NCI-H345 (cell line): ENCODE results near the gene STYXL1.

Experiments used
- DNase-seq: peaks from one replicate; lab custom pipeline; 2025; lab: John Stamatoyannopoulos, UW

The STYXL1 gene

GRCh38 chr7:75992083-75992755, 55.6 kb downstream of the STYXL1 start:
- DNase-seq: no peak

GRCh38 chr7:75991531-75992082, 56.2 kb downstream of the STYXL1 start:
- no peak for DNase-seq

DNA sequence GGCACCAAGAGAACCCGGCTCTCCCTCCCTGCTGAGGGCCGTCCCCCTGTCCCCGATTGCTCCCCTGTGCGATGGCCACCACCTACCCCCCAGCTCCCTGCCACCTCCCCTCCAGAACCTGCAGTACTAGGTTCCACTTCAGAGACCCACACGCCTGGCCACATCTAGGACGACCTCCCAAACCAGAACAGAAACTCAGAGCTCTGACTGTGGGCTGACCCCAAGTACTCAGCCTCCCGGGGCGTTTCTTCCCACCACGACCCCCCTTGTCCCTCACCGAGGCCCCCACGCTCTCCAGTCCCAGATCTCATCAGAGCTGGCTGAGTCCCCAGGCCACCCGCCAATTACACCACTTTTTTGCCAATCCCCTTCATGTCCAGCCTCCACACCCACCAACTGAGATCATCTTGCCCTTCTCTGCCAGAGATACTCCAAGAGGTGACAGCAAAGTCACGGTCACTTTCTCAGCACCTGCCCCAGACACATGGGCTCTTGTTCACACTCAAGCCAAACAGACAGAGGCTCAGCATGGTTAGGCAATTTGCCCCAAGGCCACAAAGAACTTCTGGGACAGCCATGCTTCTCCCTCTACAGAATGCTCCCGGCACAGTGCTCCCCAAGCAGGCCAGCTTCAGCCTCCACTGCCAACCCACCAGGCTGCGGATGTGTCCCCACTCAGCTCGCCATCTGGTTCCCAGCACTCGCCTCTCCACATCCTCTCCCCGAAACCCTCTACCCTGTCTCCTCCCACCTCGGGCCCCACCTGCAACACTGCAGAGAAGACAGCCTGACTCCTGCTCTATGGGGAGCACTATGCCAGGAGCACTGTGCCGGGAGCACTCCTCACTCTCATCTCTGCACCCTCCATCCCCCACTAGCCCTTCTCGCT, 58.1 kb downstream of the STYXL1 start:
- DNase-seq: no peak

DNA sequence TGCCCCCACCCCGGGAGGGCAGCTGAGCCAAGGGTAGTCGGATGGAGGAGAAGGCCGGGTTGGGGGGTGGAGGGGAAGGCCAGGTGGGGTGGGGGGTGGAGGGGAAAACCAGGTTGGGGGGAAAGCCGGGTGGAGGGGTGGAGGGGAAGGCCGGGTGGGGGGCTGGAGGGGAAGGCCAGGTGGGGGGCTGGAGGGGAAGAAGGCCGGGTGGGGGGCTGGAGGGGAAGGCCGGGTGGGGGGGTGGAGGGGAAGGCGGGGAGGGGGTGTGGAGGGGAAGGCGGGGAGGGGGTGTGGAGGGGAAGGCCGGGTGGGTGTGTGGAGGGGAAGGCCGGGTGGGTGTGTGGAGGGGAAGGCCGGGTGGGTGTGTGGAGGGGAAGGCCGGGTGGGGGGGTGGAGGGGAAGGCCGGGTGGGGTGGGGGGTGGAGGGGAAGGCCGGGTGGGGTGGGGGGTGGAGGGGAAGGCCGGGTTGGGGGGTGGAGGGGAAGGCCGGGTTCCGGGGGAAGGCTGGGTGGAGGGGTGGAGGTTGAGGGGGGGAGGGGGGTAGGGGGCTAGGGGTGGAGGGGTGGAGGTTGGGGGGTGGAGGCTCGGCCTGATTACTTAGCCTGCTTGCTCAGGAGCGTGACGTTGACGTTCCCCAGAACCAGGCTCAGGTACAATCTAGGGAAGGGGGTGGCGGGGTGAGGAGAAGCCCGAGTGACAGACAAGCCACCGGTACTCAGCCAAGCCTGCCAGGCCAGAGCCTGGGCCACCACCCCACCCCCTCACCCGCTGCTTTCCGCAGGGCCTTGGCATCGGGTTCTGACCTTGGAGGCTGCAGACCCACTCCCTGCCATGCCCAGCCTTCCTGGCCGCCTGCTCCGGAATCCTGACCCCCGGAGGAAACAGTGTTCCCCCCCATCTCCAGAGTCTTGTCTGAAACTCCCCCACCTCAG, 59.0 kb downstream of the STYXL1 start:
- no peak for DNase-seq

GRCh38 chr7:75987805-75988567, 59.8 kb downstream of the STYXL1 start:
- DNase-seq: no peak

- DNase-seq: no peak
These were observed 60.6 kb downstream of the STYXL1 start for GRCh38 chr7:75987026-75987804.

DNA sequence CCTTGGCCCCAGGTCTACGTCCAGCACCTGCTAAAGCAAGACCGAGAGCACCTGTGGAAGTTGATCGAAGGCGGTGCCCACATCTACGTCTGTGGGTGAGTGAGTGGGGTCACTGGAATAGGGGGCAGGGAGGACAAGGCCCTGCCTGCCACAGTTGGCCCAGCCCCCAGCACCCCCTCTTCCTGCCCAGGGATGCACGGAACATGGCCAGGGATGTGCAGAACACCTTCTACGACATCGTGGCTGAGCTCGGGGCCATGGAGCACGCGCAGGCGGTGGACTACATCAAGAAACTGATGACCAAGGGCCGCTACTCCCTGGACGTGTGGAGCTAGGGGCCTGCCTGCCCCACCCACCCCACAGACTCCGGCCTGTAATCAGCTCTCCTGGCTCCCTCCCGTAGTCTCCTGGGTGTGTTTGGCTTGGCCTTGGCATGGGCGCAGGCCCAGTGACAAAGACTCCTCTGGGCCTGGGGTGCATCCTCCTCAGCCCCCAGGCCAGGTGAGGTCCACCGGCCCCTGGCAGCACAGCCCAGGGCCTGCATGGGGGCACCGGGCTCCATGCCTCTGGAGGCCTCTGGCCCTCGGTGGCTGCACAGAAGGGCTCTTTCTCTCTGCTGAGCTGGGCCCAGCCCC, 61.5 kb downstream of the STYXL1 start:
- DNase-seq: no peak

DNA sequence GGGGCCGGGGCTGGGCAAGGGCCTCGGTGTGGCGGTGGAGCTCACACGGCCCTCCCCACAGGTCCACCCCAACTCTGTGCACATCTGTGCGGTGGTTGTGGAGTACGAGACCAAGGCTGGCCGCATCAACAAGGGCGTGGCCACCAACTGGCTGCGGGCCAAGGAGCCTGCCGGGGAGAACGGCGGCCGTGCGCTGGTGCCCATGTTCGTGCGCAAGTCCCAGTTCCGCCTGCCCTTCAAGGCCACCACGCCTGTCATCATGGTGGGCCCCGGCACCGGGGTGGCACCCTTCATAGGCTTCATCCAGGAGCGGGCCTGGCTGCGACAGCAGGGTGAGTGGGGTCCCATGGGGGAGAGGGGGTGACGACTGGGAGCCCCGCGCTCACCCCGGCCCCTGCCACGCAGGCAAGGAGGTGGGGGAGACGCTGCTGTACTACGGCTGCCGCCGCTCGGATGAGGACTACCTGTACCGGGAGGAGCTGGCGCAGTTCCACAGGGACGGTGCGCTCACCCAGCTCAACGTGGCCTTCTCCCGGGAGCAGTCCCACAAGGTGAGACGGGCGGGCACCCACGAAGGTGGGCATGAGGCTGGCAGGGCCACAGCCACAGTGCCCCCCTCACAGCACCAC, 62.2 kb downstream of the STYXL1 start:
- DNase-seq: no peak

GRCh38 chr7:75985009-75985517, 62.7 kb downstream of the STYXL1 start:
- no peak for DNase-seq

- no peak for DNase-seq
These were observed 63.4 kb downstream of the STYXL1 start for GRCh38 chr7:75984130-75985008.

DNA sequence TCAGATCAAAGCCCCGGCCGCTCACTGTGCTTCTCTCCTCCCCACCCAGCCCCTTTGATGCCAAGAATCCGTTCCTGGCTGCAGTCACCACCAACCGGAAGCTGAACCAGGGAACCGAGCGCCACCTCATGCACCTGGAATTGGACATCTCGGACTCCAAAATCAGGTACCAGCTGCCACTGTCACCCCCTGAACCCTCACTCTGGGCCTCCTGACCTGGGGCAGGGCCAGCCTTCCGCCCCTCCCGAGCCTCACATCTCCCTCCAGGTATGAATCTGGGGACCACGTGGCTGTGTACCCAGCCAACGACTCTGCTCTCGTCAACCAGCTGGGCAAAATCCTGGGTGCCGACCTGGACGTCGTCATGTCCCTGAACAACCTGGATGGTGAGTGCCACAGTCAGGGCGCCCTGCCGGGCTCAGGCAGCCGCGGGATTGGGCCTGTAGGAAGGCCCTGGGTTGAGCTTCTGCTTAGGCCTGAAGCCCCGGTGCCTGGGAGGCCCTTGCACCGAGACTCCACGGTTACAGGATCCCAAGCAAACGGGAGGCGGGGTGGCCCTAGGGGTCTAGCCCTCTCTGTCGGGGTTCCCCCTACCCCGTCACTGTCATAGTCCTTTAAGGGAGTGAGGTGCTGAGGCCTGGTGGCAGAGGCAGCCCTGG, 64.2 kb downstream of the STYXL1 start:
- no peak for DNase-seq

GRCh38 chr7:75982306-75983064, 65.3 kb downstream of the STYXL1 start:
- DNase-seq: no peak

GRCh38 chr7:75981453-75982305, 66.1 kb downstream of the STYXL1 start:
- DNase-seq: no peak

GRCh38 chr7:75981203-75981452, 66.7 kb downstream of the STYXL1 start:
- DNase-seq: no peak

DNA sequence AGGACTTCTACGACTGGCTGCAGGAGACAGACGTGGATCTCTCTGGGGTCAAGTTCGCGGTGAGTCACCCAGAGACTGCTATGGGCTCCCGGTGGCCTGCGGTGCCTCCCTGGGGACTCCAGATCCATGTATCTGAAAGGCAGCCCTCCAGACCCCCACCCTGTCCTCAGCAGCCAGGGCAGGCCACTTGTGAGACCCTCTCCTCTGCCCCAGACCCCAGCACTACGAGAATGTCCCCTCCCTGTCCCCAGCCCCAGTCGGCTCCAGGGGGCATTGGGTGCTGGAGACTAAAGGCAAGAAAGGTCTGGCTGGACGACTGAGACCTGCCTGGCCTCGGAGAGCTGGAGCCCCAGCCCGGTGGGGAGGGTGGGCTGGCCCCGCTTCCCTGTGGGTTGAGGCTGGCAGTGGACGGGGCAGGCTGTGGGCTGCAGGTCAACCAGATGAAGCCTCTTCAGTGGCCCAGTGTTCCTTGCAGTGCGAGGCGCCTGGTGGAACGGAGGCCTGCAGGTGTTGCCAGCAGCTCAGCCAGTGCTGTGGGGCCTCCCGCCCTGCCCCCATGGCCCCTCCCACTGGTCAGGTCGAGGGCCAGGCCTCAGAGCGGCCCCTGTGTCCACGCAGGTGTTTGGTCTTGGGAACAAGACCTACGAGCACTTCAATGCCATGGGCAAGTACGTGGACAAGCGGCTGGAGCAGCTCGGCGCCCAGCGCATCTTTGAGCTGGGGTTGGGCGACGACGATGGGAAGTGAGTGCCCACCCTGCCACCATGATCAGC, 67.2 kb downstream of the STYXL1 start:
- no peak for DNase-seq
